SK-N-MC (cell line): ENCODE data around the gene PIGH.

Experiments
- EZH2 ChIP-seq: fragments of 200-600 bp; sonication (generic); IDR thresholded peaks from one replicate; pipeline ENCODE4 v1.6.1; 2017; ENCODE audit warnings: antibody characterized with exemption
- FOXP2 ChIP-seq: optimal IDR thresholded peaks from 2 replicates; pipeline ENCODE3; 2011; ENCODE audit warnings: mild to moderate bottlenecking, moderate library complexity; ENCODE audit not compliant: insufficient read depth; ENCODE audit errors: extremely low read length, control extremely low read depth
- POLR2AphosphoS5 ChIP-seq: IDR thresholded peaks from 2 replicates; pipeline ENCODE4 v1.6.1; 2012; ENCODE audit warnings: mild to moderate bottlenecking, low read depth, low read length, borderline replicate concordance

- no peak for TF ChIP-seq POLR2AphosphoS5
- no peak for TF ChIP-seq EZH2
- no peak for TF ChIP-seq FOXP2
These were observed 22.8 kb downstream of the PIGH start for GRCh38 chr14:67577181-67577808.
